ENCODE data around the gene CPT1B. TPM values are rescaled to one million over a fixed set of nuclear protein-coding genes. Genes with fewer than 3 reads are reported as not detected.

CPT1B gene
- total RNA-seq, 1 donor from 2014 or later: 32.7 TPM

DNA sequence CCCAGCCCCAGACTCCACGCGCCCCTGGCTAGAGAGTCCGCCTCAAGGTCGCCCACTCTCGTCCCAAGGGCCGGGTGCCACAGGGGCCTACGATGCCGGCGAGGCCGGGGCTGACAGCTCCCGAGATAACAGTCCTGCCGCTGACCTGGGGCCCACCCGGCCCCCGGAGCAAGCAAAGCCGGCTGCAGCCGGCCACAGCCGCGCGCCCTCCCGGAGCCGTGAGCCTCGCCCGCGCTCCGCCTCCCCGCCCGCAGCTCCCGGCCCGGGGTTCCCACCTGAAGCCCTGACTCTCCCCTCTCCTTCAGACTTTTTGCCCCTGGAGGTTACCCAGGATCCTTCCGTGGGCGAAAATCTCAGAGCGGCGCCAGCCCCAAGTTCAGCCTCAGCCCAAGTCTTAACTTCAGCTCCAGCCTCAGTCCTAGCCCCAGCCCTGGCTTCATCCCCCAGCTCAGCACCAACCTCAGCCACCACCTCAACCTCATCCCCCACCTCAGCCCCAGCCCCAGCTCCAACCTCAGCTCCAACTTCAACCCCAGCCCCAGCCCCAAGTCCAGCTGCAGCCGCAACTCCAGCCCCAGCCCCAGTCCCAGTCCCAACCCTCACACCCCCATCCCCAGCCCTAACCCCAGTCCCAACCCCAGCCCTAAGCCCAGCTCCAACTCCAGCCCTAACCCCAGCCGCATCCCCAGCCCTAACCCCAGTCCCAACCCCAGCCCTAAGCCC is 30.8 kb downstream of the CPT1B start:
- Mint-ChIP-seq H3K36me3 (ENCODE audit: low read depth, unreplicated experiment) (no peaks in the 10 kb centered on the region), H3K4me1 (ENCODE audit: low read depth, unreplicated experiment) (peaks cover 5% of the 10 kb centered on the region), H3K4me3 (ENCODE audit: unreplicated experiment) (no peak overlapping the region), H3K27ac (ENCODE audit: unreplicated experiment) (no peak overlapping the region), H3K9me3 (ENCODE audit: unreplicated experiment) (no peaks in the 10 kb centered on the region), H3K27me3 (ENCODE audit: low read depth, unreplicated experiment) (peaks cover 33% of the 10 kb centered on the region)
- Histone ChIP-seq H3K79me2 (ENCODE audit: insufficient read depth, low read length) (no peaks in the 10 kb centered on the region), H3K9ac (ENCODE audit: low read length) (no peak overlapping the region), H2AFZ (ENCODE audit: low read depth, low read length) (no peak overlapping the region), H4K20me1 (ENCODE audit: insufficient read depth, low read length) (no peaks in the 10 kb centered on the region), H3K4me3 (ENCODE audit: insufficient read depth, low read depth, low read length) (no peak overlapping the region), H3K4me1 (ENCODE audit: insufficient read depth, low read length) (no peaks in the 10 kb centered on the region), H3K36me3 (ENCODE audit: insufficient read depth, low read length) (no peaks in the 10 kb centered on the region), H3K27ac (ENCODE audit: low read depth, low read length) (no peak overlapping the region), H3K27me3 (ENCODE audit: insufficient read depth, low read length) (peaks cover 26% of the 10 kb centered on the region), H3K4me2 (ENCODE audit: low read length) (no peak overlapping the region), H3K9me3 (ENCODE audit: insufficient read depth, low read depth, low read length) (no peaks in the 10 kb centered on the region)
- TF ChIP-seq, protein P1, sequence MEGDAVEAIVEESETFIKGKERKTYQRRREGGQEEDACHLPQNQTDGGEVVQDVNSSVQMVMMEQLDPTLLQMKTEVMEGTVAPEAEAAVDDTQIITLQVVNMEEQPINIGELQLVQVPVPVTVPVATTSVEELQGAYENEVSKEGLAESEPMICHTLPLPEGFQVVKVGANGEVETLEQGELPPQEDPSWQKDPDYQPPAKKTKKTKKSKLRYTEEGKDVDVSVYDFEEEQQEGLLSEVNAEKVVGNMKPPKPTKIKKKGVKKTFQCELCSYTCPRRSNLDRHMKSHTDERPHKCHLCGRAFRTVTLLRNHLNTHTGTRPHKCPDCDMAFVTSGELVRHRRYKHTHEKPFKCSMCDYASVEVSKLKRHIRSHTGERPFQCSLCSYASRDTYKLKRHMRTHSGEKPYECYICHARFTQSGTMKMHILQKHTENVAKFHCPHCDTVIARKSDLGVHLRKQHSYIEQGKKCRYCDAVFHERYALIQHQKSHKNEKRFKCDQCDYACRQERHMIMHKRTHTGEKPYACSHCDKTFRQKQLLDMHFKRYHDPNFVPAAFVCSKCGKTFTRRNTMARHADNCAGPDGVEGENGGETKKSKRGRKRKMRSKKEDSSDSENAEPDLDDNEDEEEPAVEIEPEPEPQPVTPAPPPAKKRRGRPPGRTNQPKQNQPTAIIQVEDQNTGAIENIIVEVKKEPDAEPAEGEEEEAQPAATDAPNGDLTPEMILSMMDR (IDR thresholded peaks at IDR 0.05; ENCODE audit: insufficient read depth, low read depth, low read length): no peak
- peak; percentile 65 for TF ChIP-seq EZH2 (IDR thresholded peaks at IDR 0.05; ENCODE audit: insufficient read depth, low read length)
- no peak for DNase-seq (ENCODE audit: low read depth)
- no peak for FAIRE-seq

GRCh38 chr22:50546326-50547262 is 31.6 kb downstream of the CPT1B start:
- peak overlapping the region; percentile 53 for H3K27ac Mint-ChIP-seq (ENCODE audit: unreplicated experiment)
- no peak for FAIRE-seq
- Histone ChIP-seq H3K9me3 (ENCODE audit: insufficient read depth, low read depth, low read length) (no peaks in the 10 kb centered on the region), H3K4me1 (ENCODE audit: insufficient read depth, low read length) (no peaks in the 10 kb centered on the region), H3K4me3 (ENCODE audit: insufficient read depth, low read depth, low read length) (no peak overlapping the region), H3K27me3 (ENCODE audit: insufficient read depth, low read length) (peaks cover 24% of the 10 kb centered on the region), H3K4me2 (ENCODE audit: low read length) (no peak overlapping the region), H3K27ac (ENCODE audit: low read depth, low read length) (no peak overlapping the region), H2AFZ (ENCODE audit: low read depth, low read length) (no peak overlapping the region), H3K9ac (ENCODE audit: low read length) (no peak overlapping the region), H3K36me3 (ENCODE audit: insufficient read depth, low read length) (no peaks in the 10 kb centered on the region), H3K79me2 (ENCODE audit: insufficient read depth, low read length) (no peaks in the 10 kb centered on the region), H4K20me1 (ENCODE audit: insufficient read depth, low read length) (no peaks in the 10 kb centered on the region)
- H3K36me3 Mint-ChIP-seq (ENCODE audit: low read depth, unreplicated experiment): no peaks in the 10 kb centered on the region
- TF ChIP-seq EZH2 (IDR thresholded peaks at IDR 0.05; ENCODE audit: insufficient read depth, low read length): no peak
- TF ChIP-seq, protein P1 (IDR thresholded peaks at IDR 0.05; ENCODE audit: insufficient read depth, low read depth, low read length): no peak
- no peak for DNase-seq (ENCODE audit: low read depth)
- H3K4me3 Mint-ChIP-seq (ENCODE audit: unreplicated experiment): no peak overlapping the region
- peaks cover 5% of the 10 kb centered on the region for H3K4me1 Mint-ChIP-seq (ENCODE audit: low read depth, unreplicated experiment)
- no peaks in the 10 kb centered on the region for H3K9me3 Mint-ChIP-seq (ENCODE audit: unreplicated experiment)
- H3K27me3 Mint-ChIP-seq (ENCODE audit: low read depth, unreplicated experiment): peaks cover 29% of the 10 kb centered on the region
